Transverse colon (tissue), 4 donors: ENCODE results near the gene TMEM273.

Experiments
- CTCF ChIP-seq, 5 experiments: fragments of 200-600 bp in 3 of 5; fragments of 450-650 bp in 2 of 5; sonication (generic) in 3 of 5; IDR thresholded peaks; 1 replicate in 2 of 5; 2 replicates in 3 of 5; pipeline ENCODE4 v1.5.1; 2016 to 2017; ENCODE audit warnings: antibody characterized with exemption in 5 of 5, inconsistent platforms in 3 of 5, mild to moderate bottlenecking in 2 of 5, moderate library complexity in 1 of 5
- POLR2AphosphoS5 ChIP-seq, 3 donors: sonication (generic); formaldehyde crosslinking; IDR thresholded peaks; one replicate each; pipeline ENCODE4 v1.6.1; 2016; ENCODE audit warnings: antibody characterized with exemption in 3 of 3

GRCh38 chr10:49220031-49220430, 31.8 kb upstream of the TMEM273 start:
- TF ChIP-seq CTCF (IDR thresholded peaks at IDR 0.05) (no peak), POLR2AphosphoS5 (IDR thresholded peaks at IDR 0.05) (no peak)
